OCI-LY1 (cell line): ENCODE data around the gene MBNL1.

Source experiments
- H2AFZ ChIP-seq: fragments of 200-600 bp; sonication (generic), shearing (Covaris generic); 2 replicates; pipeline ENCODE4 v1.6.0; 2014; ENCODE audit warnings: antibody characterized with exemption, mild to moderate bottlenecking, low read length
- H3F3A ChIP-seq: fragments of 200-600 bp; sonication (generic), shearing (Covaris generic); 2 replicates; pipeline ENCODE4 v1.6.0; 2014; ENCODE audit warnings: mild to moderate bottlenecking, antibody characterized with exemption, low read length, moderate library complexity; ENCODE audit not compliant: insufficient read depth
- H3K27ac ChIP-seq: fragments of 200-600 bp; sonication (generic); 2 replicates; pipeline ENCODE4 v1.5.1; 2014; ENCODE audit warnings: low read length, mixed run types, mild to moderate bottlenecking, low read depth; ENCODE audit not compliant: poor library complexity, severe bottlenecking
- H3K27me3 ChIP-seq: fragments of 200-600 bp; sonication (generic); 2 replicates; pipeline ENCODE4 v1.6.0; 2014; ENCODE audit warnings: antibody characterized with exemption, mild to moderate bottlenecking, low read length, moderate library complexity; ENCODE audit not compliant: insufficient read depth
- H3K36me3 ChIP-seq: fragments of 200-600 bp; sonication (generic); 2 replicates; pipeline ENCODE4 v1.6.1; 2014; ENCODE audit warnings: mild to moderate bottlenecking, antibody characterized with exemption, low read length, moderate library complexity, mixed read lengths; ENCODE audit not compliant: insufficient read depth
- H3K4me1 ChIP-seq: fragments of 200-600 bp; sonication (generic); 2 replicates; pipeline ENCODE4 v1.5.1; 2014; ENCODE audit warnings: mild to moderate bottlenecking, low read length, moderate library complexity; ENCODE audit not compliant: insufficient read depth, severe bottlenecking
- H3K4me2 ChIP-seq: fragments of 200-600 bp; sonication (generic), shearing (Covaris generic); 2 replicates; pipeline ENCODE4 v1.6.1; 2014; ENCODE audit warnings: low read length
- H3K4me3 ChIP-seq: fragments of 200-600 bp; sonication (generic); 2 replicates; pipeline ENCODE4 v1.5.1; 2014; ENCODE audit warnings: low read length, low read depth, mild to moderate bottlenecking, mixed read lengths; ENCODE audit not compliant: poor library complexity, severe bottlenecking
- H3K79me2 ChIP-seq: fragments of 200-600 bp; shearing (Covaris generic); 2 replicates; pipeline ENCODE4 v1.6.1; 2016; ENCODE audit warnings: mixed run types, low read length, mixed read lengths; ENCODE audit not compliant: insufficient read depth
- H3K9ac ChIP-seq: fragments of 200-600 bp; sonication (generic), shearing (Covaris generic); 2 replicates; pipeline ENCODE4 v1.6.1; 2014; ENCODE audit warnings: mild to moderate bottlenecking, low read length, mixed read lengths
- H3K9me2 ChIP-seq: fragments of 200-600 bp; sonication (generic), shearing (Covaris generic); 2 replicates; pipeline ENCODE4 v1.6.1; 2014; ENCODE audit warnings: low read depth, mild to moderate bottlenecking, low read length, mixed read lengths
- H3K9me3 ChIP-seq: fragments of 200-600 bp; shearing (Covaris generic); 2 replicates; pipeline ENCODE4 v1.6.1; 2014; ENCODE audit warnings: low read length, mixed read lengths
- H4K20me1 ChIP-seq: fragments of 200-600 bp; sonication (generic), shearing (Covaris generic); 2 replicates; pipeline ENCODE4 v1.6.0; 2016; ENCODE audit warnings: mild to moderate bottlenecking, low read length; ENCODE audit not compliant: insufficient read depth
- CTCF ChIP-seq: fragments of 200-600 bp; sonication (generic), shearing (Covaris generic); IDR thresholded peaks from 2 replicates; pipeline ENCODE4 v1.5.1; 2017; ENCODE audit warnings: mild to moderate bottlenecking, antibody characterized with exemption, low read length, moderate library complexity, mixed read lengths
- EZH2 ChIP-seq: fragments of 200-600 bp; sonication (generic), shearing (Covaris generic); IDR thresholded peaks from 2 replicates; pipeline ENCODE4 v1.8.0; 2017; ENCODE audit warnings: borderline replicate concordance, mixed run types, mild to moderate bottlenecking, antibody characterized with exemption, low read length, moderate library complexity, mixed read lengths

Gene MBNL1

GRCh38 chr3:152373379-152373778, 104.7 kb downstream of the MBNL1 start:
- H4K20me1 ChIP-seq = no peaks in the 10 kb centered on the region
- peaks cover 53% of the 10 kb centered on the region for H3K4me1 ChIP-seq

GRCh38 chr3:152374262-152374990, 105.7 kb downstream of the MBNL1 start:
- Histone ChIP-seq H3F3A (peaks cover 12% of the 10 kb centered on the region; the same call in 1 of the 2 replicates), H3K4me3 (no peak overlapping the region), H2AFZ (no peak overlapping the region), H3K79me2 (peaks cover 96% of the 10 kb centered on the region), H3K9me2 (no peaks in the 10 kb centered on the region), H3K9ac (no peak overlapping the region), H3K9me3 (no peaks in the 10 kb centered on the region), H3K27me3 (no peaks in the 10 kb centered on the region), H3K27ac (peak overlapping the region; percentile 79), H4K20me1 (no peaks in the 10 kb centered on the region), H3K4me2 (peak overlapping the region; percentile 7; the same call in 1 of the 2 replicates), H3K36me3 (peaks cover 60% of the 10 kb centered on the region), H3K4me1 (peaks cover 63% of the 10 kb centered on the region)
- TF ChIP-seq EZH2 = no peak
- no peak for TF ChIP-seq CTCF

More at GRCh38 chr3:152373379-152373778, 104.7 kb downstream of the MBNL1 start:
- Histone ChIP-seq H3K27ac (peak overlapping the region; percentile 31), H2AFZ (no peak overlapping the region), H3K4me3 (no peak overlapping the region), H3K36me3 (peaks cover 59% of the 10 kb centered on the region), H3F3A (peaks cover 12% of the 10 kb centered on the region; the same call in 1 of the 2 replicates), H3K4me2 (0 out of 2 replicates have a peak overlapping the region, but pooled peaks have one; percentile 9), H3K27me3 (no peaks in the 10 kb centered on the region), H3K9ac (no peak overlapping the region), H3K79me2 (peaks cover 96% of the 10 kb centered on the region), H3K9me2 (no peaks in the 10 kb centered on the region), H3K9me3 (no peaks in the 10 kb centered on the region)
- no peak for TF ChIP-seq EZH2

- no peaks in the 10 kb centered on the region for H4K20me1 ChIP-seq
- peaks cover 96% of the 10 kb centered on the region for H3K79me2 ChIP-seq
- H3K4me3 ChIP-seq = no peak overlapping the region
- H3K27me3 ChIP-seq = no peaks in the 10 kb centered on the region
- peaks cover 12% of the 10 kb centered on the region; the same call in 1 of the 2 replicates for H3F3A ChIP-seq
- H3K27ac ChIP-seq = peak overlapping the region; percentile 79
- H2AFZ ChIP-seq = no peak overlapping the region
- peaks cover 56% of the 10 kb centered on the region for H3K36me3 ChIP-seq
- no peaks in the 10 kb centered on the region for H3K9me2 ChIP-seq
- no peaks in the 10 kb centered on the region for H3K9me3 ChIP-seq
- peak overlapping the region; percentile 53 for H3K4me2 ChIP-seq
- H3K4me1 ChIP-seq = peaks cover 74% of the 10 kb centered on the region
- TF ChIP-seq CTCF (no peak), EZH2 (no peak)
- no peak overlapping the region for H3K9ac ChIP-seq
These were observed 106.8 kb downstream of the MBNL1 start for GRCh38 chr3:152375546-152375945.
